HepG2 (cell line): Measurements from ENCODE around the gene PNO1. TPM values are rescaled to one million over a fixed set of nuclear protein-coding genes. Genes with fewer than 3 reads are reported as not detected.

Source experiments
- BCL6 ChIP-seq: IDR thresholded peaks from 2 replicates; pipeline ENCODE4 v1.6.1; 2016; ENCODE audit warnings: missing genetic modification reagents, missing compliant biosample characterization
- CREBL2 ChIP-seq: sonication (generic); formaldehyde crosslinking; IDR thresholded peaks from 2 replicates; pipeline ENCODE4 v1.8.1; 2023; ENCODE audit warnings: missing genetic modification reagents, mild to moderate bottlenecking, borderline replicate concordance
- ETV5 ChIP-seq: IDR thresholded peaks from 2 replicates; pipeline ENCODE4 v1.6.1; 2018; ENCODE audit warnings: missing biosample characterization, missing genetic modification reagents, inconsistent platforms, borderline replicate concordance
- GFI1 ChIP-seq: sonication (generic); formaldehyde crosslinking; IDR thresholded peaks from 2 replicates; pipeline ENCODE4 v1.5.0; 2020; ENCODE audit warnings: missing genetic modification reagents, mild to moderate bottlenecking, borderline replicate concordance
- GPN1 ChIP-seq: sonication (generic); formaldehyde crosslinking; IDR thresholded peaks from 2 replicates; pipeline ENCODE4 v1.5.1; 2020; ENCODE audit warnings: missing genetic modification reagents, borderline replicate concordance
- HNRNPL ChIP-seq: fragments of 200-400 bp; formaldehyde crosslinking; IDR thresholded peaks from 2 replicates; pipeline ENCODE4 v1.6.1; 2017; ENCODE audit warnings: mild to moderate bottlenecking, low read depth, low read length
- KLF11 ChIP-seq: IDR thresholded peaks from 2 replicates; pipeline ENCODE4 v1.6.1; 2016; ENCODE audit warnings: missing compliant biosample characterization
- NCOA1 ChIP-seq: sonication (generic); formaldehyde crosslinking; IDR thresholded peaks from 2 replicates; pipeline ENCODE4 v1.9.0; 2021; ENCODE audit warnings: missing genetic modification reagents
- NR3C1 ChIP-seq: sonication (generic); formaldehyde crosslinking; IDR thresholded peaks from 2 replicates; pipeline ENCODE4 v1.4.0; 2020; ENCODE audit warnings: missing genetic modification reagents
- PATZ1 ChIP-seq: sonication (generic); formaldehyde crosslinking; IDR thresholded peaks from 2 replicates; pipeline ENCODE4 v1.4.0; 2020; ENCODE audit warnings: missing genetic modification reagents
- PHF8 ChIP-seq: sonication (generic); formaldehyde crosslinking; IDR thresholded peaks from 2 replicates; pipeline ENCODE4 v1.5.0; 2020; ENCODE audit warnings: missing genetic modification reagents
- POLR2A ChIP-seq, 2 experiments: IDR thresholded peaks; 2 replicates each; pipeline ENCODE4 v1.6.1; 2011; ENCODE audit warnings: low read depth in 2 of 2, low read length in 2 of 2, mild to moderate bottlenecking in 1 of 2, moderate library complexity in 1 of 2; ENCODE audit not compliant: insufficient read depth in 1 of 2
- RFX5 ChIP-seq: IDR thresholded peaks from 2 replicates; pipeline ENCODE4 v1.6.1; 2011; ENCODE audit warnings: low read depth, low read length, improper control_type of control experiment
- SIX1 ChIP-seq: sonication (generic); formaldehyde crosslinking; IDR thresholded peaks from 2 replicates; pipeline ENCODE4 v1.4.0; 2020; ENCODE audit warnings: missing genetic modification reagents, borderline replicate concordance
- TARDBP ChIP-seq: sonication (generic); formaldehyde crosslinking; IDR thresholded peaks from 2 replicates; pipeline ENCODE4 v1.8.0; 2022; ENCODE audit warnings: mild to moderate bottlenecking, missing genetic modification reagents
- TEF ChIP-seq: sonication (generic); formaldehyde crosslinking; IDR thresholded peaks from 2 replicates; pipeline ENCODE4 v1.5.0; 2020; ENCODE audit warnings: missing genetic modification reagents
- TSC22D2 ChIP-seq: sonication (generic); formaldehyde crosslinking; IDR thresholded peaks from 2 replicates; pipeline ENCODE4 v1.5.1; 2020; ENCODE audit warnings: missing genetic modification reagents, mild to moderate bottlenecking, borderline replicate concordance
- YEATS4 ChIP-seq: sonication (generic); formaldehyde crosslinking; IDR thresholded peaks from 2 replicates; pipeline ENCODE4 v1.4.0; 2020; ENCODE audit warnings: missing genetic modification reagents, borderline replicate concordance
- ZFP37 ChIP-seq: sonication (generic); formaldehyde crosslinking; IDR thresholded peaks from 2 replicates; pipeline ENCODE4 v1.4.0; 2020; ENCODE audit warnings: missing genetic modification reagents, borderline replicate concordance
- ZFP90 ChIP-seq: sonication (generic); formaldehyde crosslinking; IDR thresholded peaks from 2 replicates; pipeline ENCODE4 v1.8.0; 2022; ENCODE audit warnings: missing genetic modification reagents, mild to moderate bottlenecking, inconsistent platforms, borderline replicate concordance
- ZNF20 ChIP-seq: sonication (generic); formaldehyde crosslinking; IDR thresholded peaks from 2 replicates; pipeline ENCODE4 v1.4.0; 2020; ENCODE audit warnings: mild to moderate bottlenecking, moderate library complexity, missing genetic modification reagents
- ZNF275 ChIP-seq: sonication (generic); formaldehyde crosslinking; IDR thresholded peaks from 2 replicates; pipeline ENCODE4 v1.8.0; 2022; ENCODE audit warnings: missing genetic modification reagents, mild to moderate bottlenecking, inconsistent platforms, borderline replicate concordance
- ZNF350 ChIP-seq: sonication (generic); formaldehyde crosslinking; IDR thresholded peaks from 2 replicates; pipeline ENCODE4 v1.4.0; 2020; ENCODE audit warnings: mild to moderate bottlenecking, low read depth, missing genetic modification reagents, borderline replicate concordance
- ZNF550 ChIP-seq: sonication (generic); formaldehyde crosslinking; IDR thresholded peaks from 2 replicates; pipeline ENCODE4 v1.4.0; 2020; ENCODE audit warnings: mild to moderate bottlenecking, missing genetic modification reagents, borderline replicate concordance
- ZNF615 ChIP-seq: sonication (generic); formaldehyde crosslinking; IDR thresholded peaks from 2 replicates; pipeline ENCODE4 v1.5.0; 2020; ENCODE audit warnings: mild to moderate bottlenecking, missing genetic modification reagents, borderline replicate concordance
- ZNF713 ChIP-seq: sonication (generic); formaldehyde crosslinking; IDR thresholded peaks from 2 replicates; pipeline ENCODE4 v1.4.0; 2020; ENCODE audit warnings: mild to moderate bottlenecking, missing genetic modification reagents
- ZNF746 ChIP-seq: sonication (generic); formaldehyde crosslinking; IDR thresholded peaks from 2 replicates; pipeline ENCODE4 v1.8.0; 2022; ENCODE audit warnings: mild to moderate bottlenecking, missing genetic modification reagents
- polyA plus RNA-seq, 8 experiments: library from polyadenylated mRNA; depleted of rRNA in 3 of 8; stranded (reverse) in 7 of 8; unstranded in 1 of 8; fragments of >200 nt; fragmentation: Illumina TruSeq in 4 of 8; extraction: Trizol in 4 of 8; gene quantifications; 2 replicates each; pipeline versions ENCODE4 v1.2.1 to v1.2.3, GENCODE V29; 2011 to 2016; ENCODE audit warnings: low read depth in 4 of 8, missing spikeins in 1 of 8, mixed read lengths in 1 of 8; ENCODE audit not compliant: insufficient read depth in 1 of 8
- total RNA-seq, 5 experiments: library from RNA; depleted of rRNA; stranded (reverse); fragments of >200 nt; fragmentation: Illumina TruSeq; extraction: Trizol; gene quantifications; 2 replicates each; pipeline ENCODE4 v1.2.3, GENCODE V29; 2016; ENCODE audit warnings: low read depth in 1 of 5

PNO1 gene
- total and polyA plus RNA-seq, 2 of the 13 experiments (the other 11 are each of a cell fraction or from before 2014, with no cell fraction given) = 12.8 to 48.5 TPM

- peak; percentile 47; the same call in 1 of the 2 replicates for TF ChIP-seq ZNF746 (CRISPR knock-in tag)
- TF ChIP-seq PHF8 (CRISPR knock-in tag) = peak; percentile 94
- TF ChIP-seq NCOA1 (CRISPR knock-in tag) = 0 out of 2 replicates have a peak, but pooled peaks have one; percentile 43
- TF ChIP-seq ETV5 = peak; percentile 22; the same call in 1 of the 2 replicates
- 0 out of 2 replicates have a peak, but pooled peaks have one; percentile 61 for TF ChIP-seq ZNF615 (CRISPR knock-in tag)
- no peak for TF ChIP-seq ZNF550 (CRISPR knock-in tag)
- TF ChIP-seq GPN1 (CRISPR knock-in tag) = no peak
- TF ChIP-seq POLR2A (IDR thresholded peaks at IDR 0.05; ENCODE audit: insufficient read depth in 1 of 2, low read depth in 2 of 2, low read length in 2 of 2) = peak; percentile 71 to 84
- TF ChIP-seq GFI1 = no peak
- peak; percentile 94; the same call in 1 of the 2 replicates for TF ChIP-seq TARDBP (CRISPR knock-in tag)
- 0 out of 2 replicates have a peak, but pooled peaks have one; percentile 18 for TF ChIP-seq TSC22D2 (CRISPR knock-in tag)
- no peak for TF ChIP-seq ZFP37
- no peak for TF ChIP-seq ZNF20 (CRISPR knock-in tag)
- 0 out of 2 replicates have a peak, but pooled peaks have one; percentile 38 for TF ChIP-seq ZNF275 (CRISPR knock-in tag)
- peak; percentile 48; the same call in 1 of the 2 replicates for TF ChIP-seq CREBL2 (CRISPR knock-in tag)
- TF ChIP-seq PATZ1 (CRISPR knock-in tag) = peak; percentile 68
- TF ChIP-seq KLF11 (CRISPR knock-in tag) = 0 out of 2 replicates have a peak, but pooled peaks have one; percentile 45
- no peak for TF ChIP-seq NR3C1
- TF ChIP-seq BCL6 (CRISPR knock-in tag) = 0 out of 2 replicates have a peak, but pooled peaks have one; percentile 8
- TF ChIP-seq ZFP90 (CRISPR knock-in tag) = peak; percentile 75; the same call in 1 of the 2 replicates
- TF ChIP-seq ZNF713 (CRISPR knock-in tag) = no peak
- no peak for TF ChIP-seq RFX5
- TF ChIP-seq YEATS4 (CRISPR knock-in tag) = peak; percentile 91
- peak; percentile 98 for TF ChIP-seq ZNF350 (CRISPR knock-in tag)
- TF ChIP-seq HNRNPL = no peak; the same call in 1 of the 2 replicates
- peak; percentile 41; the same call in 1 of the 2 replicates for TF ChIP-seq SIX1 (CRISPR knock-in tag)
- 0 out of 2 replicates have a peak, but pooled peaks have one; percentile 35 for TF ChIP-seq TEF (CRISPR knock-in tag)
Measured at GRCh38 chr2:68157402-68158133, at the start of gene PNO1 (continued).
